Measurements from ENCODE around the gene CKB.

Gene CKB

DNA sequence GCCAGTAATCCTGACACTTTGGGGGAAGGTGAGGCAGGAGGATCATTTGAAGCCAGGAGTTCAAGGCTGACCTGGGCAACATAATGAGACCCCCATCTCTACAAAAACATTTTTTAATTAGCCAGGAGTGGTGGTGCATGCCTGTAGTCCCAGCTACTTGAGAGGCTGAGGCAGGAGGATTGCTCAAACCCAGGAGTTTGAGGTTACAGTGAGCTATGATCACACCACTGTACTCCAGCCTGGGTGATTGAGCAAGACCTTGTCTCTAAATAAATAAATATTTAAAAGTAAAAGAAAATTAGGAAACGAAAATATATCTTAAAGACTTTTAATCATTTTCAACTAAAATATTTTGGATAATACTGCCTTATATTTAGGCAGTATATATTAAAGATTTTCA is 25.9 kb downstream of the CKB start:
- H3K27me3 ChIP-seq (replicated peaks; ENCODE audit: insufficient read depth, low read length): no peaks in the 10 kb centered on the region
- H3K9me2 ChIP-seq (replicated peaks; ENCODE audit: insufficient read depth, low read length): no peaks in the 10 kb centered on the region
- H3F3A ChIP-seq (ENCODE audit: insufficient read depth, low read length): no peaks in the 10 kb centered on the region
- H3K27ac ChIP-seq (ENCODE audit: low read length): no peak overlapping the region
- TF ChIP-seq, protein P1, sequence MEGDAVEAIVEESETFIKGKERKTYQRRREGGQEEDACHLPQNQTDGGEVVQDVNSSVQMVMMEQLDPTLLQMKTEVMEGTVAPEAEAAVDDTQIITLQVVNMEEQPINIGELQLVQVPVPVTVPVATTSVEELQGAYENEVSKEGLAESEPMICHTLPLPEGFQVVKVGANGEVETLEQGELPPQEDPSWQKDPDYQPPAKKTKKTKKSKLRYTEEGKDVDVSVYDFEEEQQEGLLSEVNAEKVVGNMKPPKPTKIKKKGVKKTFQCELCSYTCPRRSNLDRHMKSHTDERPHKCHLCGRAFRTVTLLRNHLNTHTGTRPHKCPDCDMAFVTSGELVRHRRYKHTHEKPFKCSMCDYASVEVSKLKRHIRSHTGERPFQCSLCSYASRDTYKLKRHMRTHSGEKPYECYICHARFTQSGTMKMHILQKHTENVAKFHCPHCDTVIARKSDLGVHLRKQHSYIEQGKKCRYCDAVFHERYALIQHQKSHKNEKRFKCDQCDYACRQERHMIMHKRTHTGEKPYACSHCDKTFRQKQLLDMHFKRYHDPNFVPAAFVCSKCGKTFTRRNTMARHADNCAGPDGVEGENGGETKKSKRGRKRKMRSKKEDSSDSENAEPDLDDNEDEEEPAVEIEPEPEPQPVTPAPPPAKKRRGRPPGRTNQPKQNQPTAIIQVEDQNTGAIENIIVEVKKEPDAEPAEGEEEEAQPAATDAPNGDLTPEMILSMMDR (IDR thresholded peaks at IDR 0.05; ENCODE audit: low read length): no peak
- TF ChIP-seq EZH2 (optimal IDR thresholded peaks at IDR 0.05; ENCODE audit: low read depth, low read length): no peak
- TF ChIP-seq EZH2phosphoT487 (IDR thresholded peaks at IDR 0.05; ENCODE audit: low read length): no peak
- H3K36me3 ChIP-seq (replicated peaks; ENCODE audit: insufficient read depth, low read length): no peaks in the 10 kb centered on the region
- H3K9ac ChIP-seq (ENCODE audit: low read length): no peak overlapping the region
- no peaks in the 10 kb centered on the region for H3K4me1 ChIP-seq (ENCODE audit: low read length)
- no peak overlapping the region for H2AFZ ChIP-seq (ENCODE audit: low read length)
- H3K4me3 ChIP-seq (ENCODE audit: low read length): no peak overlapping the region
- H3K79me2 ChIP-seq (ENCODE audit: low read length): no peaks in the 10 kb centered on the region
- no peak for DNase-seq
- H4K20me1 ChIP-seq (ENCODE audit: insufficient read depth, low read length): no peaks in the 10 kb centered on the region
- H3K9me3 ChIP-seq (replicated peaks; ENCODE audit: insufficient read depth, low read length): no peaks in the 10 kb centered on the region
- H3K4me2 ChIP-seq (ENCODE audit: low read depth, low read length): no peak overlapping the region

DNA sequence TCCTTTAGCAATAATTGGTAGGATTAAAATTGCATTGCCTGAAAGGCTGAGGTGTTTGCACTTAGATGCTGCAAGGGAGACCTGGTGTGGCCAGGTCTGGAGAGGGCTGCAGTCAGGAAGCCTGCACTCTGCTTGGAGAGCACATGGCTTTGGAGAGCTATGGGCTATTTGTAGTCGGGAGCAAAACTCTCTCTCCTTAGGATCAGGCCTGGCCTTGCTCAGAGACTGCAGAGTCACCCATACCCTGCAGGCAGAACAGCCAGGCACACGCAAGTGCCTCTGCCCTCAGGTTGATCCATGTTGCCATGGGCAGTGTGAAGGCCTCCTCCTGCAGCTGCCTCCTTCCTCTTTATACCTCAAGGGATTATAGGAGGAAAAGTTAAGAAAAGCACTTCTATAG is 26.8 kb downstream of the CKB start:
- Histone ChIP-seq H3K27ac (ENCODE audit: low read length) (no peak overlapping the region), H3K4me3 (ENCODE audit: low read length) (no peak overlapping the region), H3K4me2 (ENCODE audit: low read depth, low read length) (no peak overlapping the region), H3K36me3 (replicated peaks; ENCODE audit: insufficient read depth, low read length) (no peaks in the 10 kb centered on the region), H3F3A (ENCODE audit: insufficient read depth, low read length) (no peaks in the 10 kb centered on the region), H4K20me1 (ENCODE audit: insufficient read depth, low read length) (no peaks in the 10 kb centered on the region), H3K9me2 (replicated peaks; ENCODE audit: insufficient read depth, low read length) (no peaks in the 10 kb centered on the region), H3K27me3 (replicated peaks; ENCODE audit: insufficient read depth, low read length) (no peaks in the 10 kb centered on the region), H3K9ac (ENCODE audit: low read length) (no peak overlapping the region), H3K9me3 (replicated peaks; ENCODE audit: insufficient read depth, low read length) (no peaks in the 10 kb centered on the region), H2AFZ (ENCODE audit: low read length) (no peak overlapping the region), H3K4me1 (ENCODE audit: low read length) (no peaks in the 10 kb centered on the region), H3K79me2 (ENCODE audit: low read length) (no peaks in the 10 kb centered on the region)
- TF ChIP-seq EZH2phosphoT487 (IDR thresholded peaks at IDR 0.05; ENCODE audit: low read length) (no peak), EZH2 (optimal IDR thresholded peaks at IDR 0.05; ENCODE audit: low read depth, low read length) (no peak)
- TF ChIP-seq, protein P1 (IDR thresholded peaks at IDR 0.05; ENCODE audit: low read length): no peak
- DNase-seq: no peak

DNA sequence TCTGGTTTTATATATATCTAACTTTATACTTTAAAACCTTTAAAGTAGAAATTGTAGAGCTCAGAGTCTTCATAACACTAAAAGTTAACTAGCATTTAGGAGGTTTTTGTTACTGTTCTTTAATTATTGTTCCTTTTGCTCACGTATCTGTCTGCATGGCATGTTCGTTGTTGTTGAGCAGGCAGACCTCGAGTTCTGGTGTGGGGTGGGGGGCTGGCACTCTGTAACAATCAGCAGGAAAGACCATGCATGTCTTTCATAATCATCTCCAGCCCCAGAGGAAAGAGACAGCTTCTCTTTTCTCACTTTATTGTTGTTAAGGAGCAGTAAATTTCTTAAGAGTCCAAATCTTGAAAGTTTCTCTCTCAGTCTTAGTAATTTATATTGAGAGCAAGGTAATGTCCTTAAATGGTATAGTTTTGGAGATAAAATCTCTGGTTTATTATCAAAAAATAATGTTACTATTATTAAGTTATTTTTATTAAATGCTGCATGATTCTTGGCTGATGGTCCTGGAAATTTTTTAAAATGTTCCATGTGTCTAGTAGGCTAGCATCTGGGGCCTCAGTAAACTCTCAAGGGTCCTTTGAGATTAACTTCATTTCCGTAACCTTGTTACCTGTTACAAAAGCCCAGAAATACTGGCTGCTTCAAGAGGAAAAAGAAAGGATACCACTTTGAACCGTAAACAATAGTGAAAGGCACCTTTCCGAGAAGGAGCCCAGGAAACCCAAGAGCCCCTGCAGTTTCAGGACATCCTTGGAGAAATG is 30.3 kb downstream of the CKB start:
- Histone ChIP-seq H3K4me3 (ENCODE audit: low read length) (no peak overlapping the region), H3F3A (ENCODE audit: insufficient read depth, low read length) (no peaks in the 10 kb centered on the region), H3K4me1 (ENCODE audit: low read length) (no peaks in the 10 kb centered on the region), H3K9me2 (replicated peaks; ENCODE audit: insufficient read depth, low read length) (no peaks in the 10 kb centered on the region), H2AFZ (ENCODE audit: low read length) (no peak overlapping the region), H4K20me1 (ENCODE audit: insufficient read depth, low read length) (no peaks in the 10 kb centered on the region), H3K9ac (ENCODE audit: low read length) (no peak overlapping the region), H3K27me3 (replicated peaks; ENCODE audit: insufficient read depth, low read length) (no peaks in the 10 kb centered on the region), H3K9me3 (replicated peaks; ENCODE audit: insufficient read depth, low read length) (no peaks in the 10 kb centered on the region), H3K27ac (ENCODE audit: low read length) (no peak overlapping the region), H3K36me3 (replicated peaks; ENCODE audit: insufficient read depth, low read length) (no peaks in the 10 kb centered on the region), H3K4me2 (ENCODE audit: low read depth, low read length) (no peak overlapping the region), H3K79me2 (ENCODE audit: low read length) (no peaks in the 10 kb centered on the region)
- TF ChIP-seq EZH2phosphoT487 (IDR thresholded peaks at IDR 0.05; ENCODE audit: low read length) (no peak), EZH2 (optimal IDR thresholded peaks at IDR 0.05; ENCODE audit: low read depth, low read length) (no peak)
- TF ChIP-seq, protein P1 (IDR thresholded peaks at IDR 0.05; ENCODE audit: low read length): no peak
- no peak for DNase-seq

All from MM.1S (cell line).